GM12891 (cell line): Measurements from ENCODE around the gene PCYT1B. TPM values are rescaled to one million over a fixed set of nuclear protein-coding genes. Genes with fewer than 3 reads are reported as not detected.

ENCODE experiments used
- DNase-seq: peaks from one replicate; pipeline ENCODE4 v3.0.0; 2011; ENCODE audit warnings: low spot score; ENCODE audit not compliant: insufficient read length
- FAIRE-seq: peaks from 2 replicates; lab custom pipeline; 2011; peaks lifted over from hg19 to GRCh38; lab: Jason Lieb, UNC
- PAX5 ChIP-seq: IDR thresholded peaks from 2 replicates; pipeline ENCODE4 v1.6.1; 2011; ENCODE audit warnings: low read length, moderate library complexity, mild to moderate bottlenecking; ENCODE audit not compliant: insufficient read depth, severe bottlenecking
- POLR2A ChIP-seq: IDR thresholded peaks from 2 replicates; pipeline ENCODE4 v1.6.1; 2011; ENCODE audit warnings: low read depth, low read length, control low read depth
- POLR2AphosphoS5 ChIP-seq: IDR thresholded peaks from 2 replicates; pipeline ENCODE4 v1.6.1; 2011; ENCODE audit warnings: low read depth, low read length, control low read depth
- POU2F2 ChIP-seq: IDR thresholded peaks from 2 replicates; pipeline ENCODE4 v1.6.1; 2011; ENCODE audit warnings: low read depth, mild to moderate bottlenecking, control low read depth, low read length, moderate library complexity
- SPI1 ChIP-seq: IDR thresholded peaks from 2 replicates; pipeline ENCODE4 v1.6.1; 2011; ENCODE audit warnings: low read depth, low read length, control low read depth
- TAF1 ChIP-seq: IDR thresholded peaks from 2 replicates; pipeline ENCODE4 v1.6.1; 2011; ENCODE audit warnings: low read depth, low read length, control low read depth
- polyA plus RNA-seq: library from polyadenylated mRNA; unstranded; fragments of >200 nt; gene quantifications from one replicate; pipeline ENCODE4 v1.2.1, GENCODE V29; 2012; ENCODE audit warnings: low read depth, missing spikeins, inconsistent platforms; ENCODE audit not compliant: missing spikeins

PCYT1B gene
- polyA plus RNA-seq = not detected

- FAIRE-seq (no peak), DNase-seq (peak; percentile 9)
- TF ChIP-seq POLR2A = no peak
- TF ChIP-seq TAF1 = no peak
- no peak for TF ChIP-seq SPI1
- no peak for TF ChIP-seq PAX5
- TF ChIP-seq POU2F2 = no peak
- no peak for TF ChIP-seq POLR2AphosphoS5
Observed at GRCh38 chrX:24647257-24648058, at the start of gene PCYT1B. PCYT1B (minus strand) TSS chrX:24647347; CDS start chrX:24647105, 242 bp downstream.

GRCh38 chrX:24696294-24696693 lies 49.1 kb upstream of the PCYT1B start:
- TF ChIP-seq PAX5 = no peak
- no peak for TF ChIP-seq SPI1
- no peak for TF ChIP-seq POU2F2
- no peak for TF ChIP-seq POLR2AphosphoS5
- no peak for TF ChIP-seq POLR2A
- no peak for TF ChIP-seq TAF1
- FAIRE-seq (no peak), DNase-seq (no peak)

- DNase-seq = no peak
Observed at GRCh38 chrX:24694825-24695224, 47.7 kb upstream of the PCYT1B start.

GRCh38 chrX:24693453-24694202 lies 46.5 kb upstream of the PCYT1B start, which contains the start of gene POLA1:
POLA1 (plus strand) TSS chrX:24693918; CDS start chrX:24693962, 44 bp downstream.
- peak; percentile 90 for FAIRE-seq
- peak; percentile 70 for DNase-seq
- TF ChIP-seq POU2F2 = no peak
- TF ChIP-seq POLR2AphosphoS5 = no peak
- no peak for TF ChIP-seq SPI1
- TF ChIP-seq PAX5 = no peak
- no peak for TF ChIP-seq POLR2A
- TF ChIP-seq TAF1 = no peak

More at GRCh38 chrX:24694825-24695224, 47.7 kb upstream of the PCYT1B start:
- peak; percentile 38 for FAIRE-seq
- TF ChIP-seq PAX5 (no peak), SPI1 (no peak), POLR2A (no peak), POU2F2 (no peak), TAF1 (no peak), POLR2AphosphoS5 (no peak)

- DNase-seq (no peak), FAIRE-seq (no peak)
- TF ChIP-seq SPI1 = no peak
- TF ChIP-seq PAX5 = no peak
- TF ChIP-seq POLR2A = no peak
- no peak for TF ChIP-seq POLR2AphosphoS5
- TF ChIP-seq POU2F2 = no peak
- TF ChIP-seq TAF1 = no peak
Observed at GRCh38 chrX:24692305-24692704, 45.2 kb upstream of the PCYT1B start.

- no peak for DNase-seq
- no peak for FAIRE-seq
- no peak for TF ChIP-seq POLR2A
- no peak for TF ChIP-seq POLR2AphosphoS5
- TF ChIP-seq POU2F2 = no peak
- no peak for TF ChIP-seq TAF1
- TF ChIP-seq SPI1 = no peak
- TF ChIP-seq PAX5 = no peak
Observed at GRCh38 chrX:24684048-24684447, 36.9 kb upstream of the PCYT1B start.

GRCh38 chrX:24682739-24683432 lies 35.7 kb upstream of the PCYT1B start:
- FAIRE-seq = no peak
- no peak for DNase-seq
- TF ChIP-seq POU2F2 (no peak), POLR2A (no peak), TAF1 (no peak), POLR2AphosphoS5 (no peak), SPI1 (no peak), PAX5 (no peak)

GRCh38 chrX:24676403-24677024 lies 29.4 kb upstream of the PCYT1B start:
- TF ChIP-seq TAF1 (no peak), SPI1 (no peak), POLR2A (no peak), POU2F2 (no peak), PAX5 (no peak), POLR2AphosphoS5 (no peak)
- DNase-seq (no peak), FAIRE-seq (peak; percentile 63)

- FAIRE-seq = no peak
- TF ChIP-seq PAX5 (no peak), POLR2AphosphoS5 (no peak), POLR2A (no peak), POU2F2 (no peak), TAF1 (no peak), SPI1 (no peak)
- no peak for DNase-seq
Observed at GRCh38 chrX:24673424-24673823, 26.3 kb upstream of the PCYT1B start.
